Measurements from ENCODE around the gene DYNC1I2.

DYNC1I2 gene

GRCh38 chr2:171687287-171688128 lies at the start of gene DYNC1I2:
Gene DYNC1I2, plus strand, starts transcription at chr2:171687469. Its CDS starts 2,687 bp downstream, at chr2:171690156.
- no peak for TF ChIP-seq JUND (IDR thresholded peaks at IDR 0.05; ENCODE audit: low read depth)
- peak; percentile 61 to 93 for DNase-seq (ENCODE audit: low read depth in 1 of 2, low spot score in 1 of 2)
- in situ Hi-C loops (cut with HindIII; ENCODE audit: low pct_unique_long_range_greater_than_20kb, low sequenced_read_pairs), result no loop called here

GRCh38 chr2:171651667-171652415 lies 35.4 kb upstream of the DYNC1I2 start:
- no peak for TF ChIP-seq JUND (IDR thresholded peaks at IDR 0.05; ENCODE audit: low read depth)
- DNase-seq (ENCODE audit: low read depth in 1 of 2, low spot score in 1 of 2), result no peak
- in situ Hi-C loops (cut with HindIII; ENCODE audit: low pct_unique_long_range_greater_than_20kb, low sequenced_read_pairs), result no loop called here

GRCh38 chr2:171652416-171652785 lies 34.9 kb upstream of the DYNC1I2 start:
- in situ Hi-C loops (cut with HindIII; ENCODE audit: low pct_unique_long_range_greater_than_20kb, low sequenced_read_pairs), result no loop called here
- DNase-seq (ENCODE audit: low read depth in 1 of 2, low spot score in 1 of 2), result no peak
- no peak for TF ChIP-seq JUND (IDR thresholded peaks at IDR 0.05; ENCODE audit: low read depth)

- DNase-seq (ENCODE audit: low read depth in 1 of 2, low spot score in 1 of 2), result no peak
- in situ Hi-C loops (cut with HindIII; ENCODE audit: low pct_unique_long_range_greater_than_20kb, low sequenced_read_pairs), result no loop called here
Observed at GRCh38 chr2:171655586-171655985, 31.7 kb upstream of the DYNC1I2 start.

GRCh38 chr2:171667041-171667440 lies 20.2 kb upstream of the DYNC1I2 start:
- in situ Hi-C loops (cut with HindIII; ENCODE audit: low pct_unique_long_range_greater_than_20kb, low sequenced_read_pairs), result no loop called here
- no peak for TF ChIP-seq JUND (IDR thresholded peaks at IDR 0.05; ENCODE audit: low read depth)
- DNase-seq (ENCODE audit: low read depth in 1 of 2, low spot score in 1 of 2), result no peak

More at GRCh38 chr2:171655586-171655985, 31.7 kb upstream of the DYNC1I2 start:
- TF ChIP-seq JUND (IDR thresholded peaks at IDR 0.05; ENCODE audit: low read depth), result no peak

- no peak for TF ChIP-seq JUND (IDR thresholded peaks at IDR 0.05; ENCODE audit: low read depth)
- in situ Hi-C loops (cut with HindIII; ENCODE audit: low pct_unique_long_range_greater_than_20kb, low sequenced_read_pairs), result no loop called here
- no peak for DNase-seq (ENCODE audit: low read depth in 1 of 2, low spot score in 1 of 2)
Observed at GRCh38 chr2:171668183-171668582, 19.1 kb upstream of the DYNC1I2 start.

GRCh38 chr2:171669121-171669520 lies 18.1 kb upstream of the DYNC1I2 start:
- no peak for DNase-seq (ENCODE audit: low read depth in 1 of 2, low spot score in 1 of 2)

GRCh38 chr2:171670655-171671054 lies 16.6 kb upstream of the DYNC1I2 start:
- TF ChIP-seq JUND (IDR thresholded peaks at IDR 0.05; ENCODE audit: low read depth), result no peak
- in situ Hi-C loops (cut with HindIII; ENCODE audit: low pct_unique_long_range_greater_than_20kb, low sequenced_read_pairs), result no loop called here

More at GRCh38 chr2:171669121-171669520, 18.1 kb upstream of the DYNC1I2 start:
- TF ChIP-seq JUND (IDR thresholded peaks at IDR 0.05; ENCODE audit: low read depth), result no peak
- in situ Hi-C loops (cut with HindIII; ENCODE audit: low pct_unique_long_range_greater_than_20kb, low sequenced_read_pairs), result no loop called here

GRCh38 chr2:171671867-171672266 lies 15.4 kb upstream of the DYNC1I2 start:
- no peak for DNase-seq (ENCODE audit: low read depth in 1 of 2, low spot score in 1 of 2)
- in situ Hi-C loops (cut with HindIII; ENCODE audit: low pct_unique_long_range_greater_than_20kb, low sequenced_read_pairs), result no loop called here

More at GRCh38 chr2:171670655-171671054, 16.6 kb upstream of the DYNC1I2 start:
- DNase-seq (ENCODE audit: low read depth in 1 of 2, low spot score in 1 of 2), result no peak

GRCh38 chr2:171673905-171674304 lies 13.4 kb upstream of the DYNC1I2 start:
- no peak for TF ChIP-seq JUND (IDR thresholded peaks at IDR 0.05; ENCODE audit: low read depth)
- DNase-seq (ENCODE audit: low read depth in 1 of 2, low spot score in 1 of 2), result no peak
- in situ Hi-C loops (cut with HindIII; ENCODE audit: low pct_unique_long_range_greater_than_20kb, low sequenced_read_pairs), result no loop called here

More at GRCh38 chr2:171671867-171672266, 15.4 kb upstream of the DYNC1I2 start:
- TF ChIP-seq JUND (IDR thresholded peaks at IDR 0.05; ENCODE audit: low read depth), result no peak

- no peak for TF ChIP-seq JUND (IDR thresholded peaks at IDR 0.05; ENCODE audit: low read depth)
- in situ Hi-C loops (cut with HindIII; ENCODE audit: low pct_unique_long_range_greater_than_20kb, low sequenced_read_pairs), result no loop called here
- DNase-seq (ENCODE audit: low read depth in 1 of 2, low spot score in 1 of 2), result peak in 1 of 2 experiments; percentile 10
Observed at GRCh38 chr2:171675810-171676345, 11.4 kb upstream of the DYNC1I2 start.

GRCh38 chr2:171678619-171679018 lies 8.7 kb upstream of the DYNC1I2 start:
- no peak for DNase-seq (ENCODE audit: low read depth in 1 of 2, low spot score in 1 of 2)
- TF ChIP-seq JUND (IDR thresholded peaks at IDR 0.05; ENCODE audit: low read depth), result no peak
- in situ Hi-C loops (cut with HindIII; ENCODE audit: low pct_unique_long_range_greater_than_20kb, low sequenced_read_pairs), result no loop called here

GRCh38 chr2:171688129-171688465 lies 828 bp downstream of the DYNC1I2 start:
- in situ Hi-C loops (cut with HindIII; ENCODE audit: low pct_unique_long_range_greater_than_20kb, low sequenced_read_pairs), result no loop called here
- TF ChIP-seq JUND (IDR thresholded peaks at IDR 0.05; ENCODE audit: low read depth), result no peak

More at GRCh38 chr2:171688129-171688465, 828 bp downstream of the DYNC1I2 start:
- DNase-seq (ENCODE audit: low read depth in 1 of 2, low spot score in 1 of 2), result no peak

All from T47D (cell line).